GM21390 (cell line): ENCODE results near the gene ASAP3.

ENCODE experiments used
- ATAC-seq: cut with Tn5 transposase; IDR thresholded peaks from one replicate; pipeline ENCODE4 v1.9.1; 2021; ENCODE audit not compliant: unreplicated experiment

The ASAP3 gene

DNA sequence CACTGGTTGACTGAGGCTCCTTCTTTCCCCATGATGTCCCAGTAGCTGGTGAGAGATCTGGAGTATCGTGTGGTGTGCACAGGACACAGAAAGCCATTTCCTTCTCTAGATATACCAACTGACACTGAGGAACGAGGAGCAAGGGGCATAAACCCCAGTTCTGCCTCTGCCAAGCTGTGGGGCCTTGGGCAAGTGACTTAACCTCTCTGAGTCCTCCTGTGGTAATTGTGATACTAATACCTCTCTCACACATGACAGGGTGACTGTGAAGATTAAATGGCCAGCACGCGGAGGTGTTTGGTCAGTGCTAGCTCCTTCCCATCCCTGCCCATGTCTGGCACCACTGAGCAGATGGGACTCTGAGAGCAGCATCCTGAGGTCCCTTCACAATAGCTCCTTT is 33.1 kb downstream of the ASAP3 start:
- no peak for ATAC-seq

DNA sequence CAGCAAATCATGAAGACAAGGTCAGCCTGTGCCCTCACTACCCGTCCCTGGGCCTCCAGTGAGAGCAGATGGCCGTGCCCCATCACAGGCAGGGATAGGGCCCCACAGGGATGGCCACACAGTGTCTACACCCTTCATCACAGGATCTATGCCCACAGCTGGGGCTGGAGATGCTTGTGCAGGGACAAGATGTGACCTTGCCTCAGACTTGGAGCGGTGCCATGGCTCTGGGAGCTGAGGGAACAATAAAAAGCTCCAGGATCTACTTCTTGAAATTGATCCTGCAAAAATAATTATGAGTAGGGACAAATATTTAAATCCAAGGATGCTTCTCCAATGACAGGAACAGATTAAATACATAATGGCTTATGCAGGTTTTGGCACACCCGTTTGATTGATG is 34.0 kb downstream of the ASAP3 start:
- ATAC-seq, result no peak

DNA sequence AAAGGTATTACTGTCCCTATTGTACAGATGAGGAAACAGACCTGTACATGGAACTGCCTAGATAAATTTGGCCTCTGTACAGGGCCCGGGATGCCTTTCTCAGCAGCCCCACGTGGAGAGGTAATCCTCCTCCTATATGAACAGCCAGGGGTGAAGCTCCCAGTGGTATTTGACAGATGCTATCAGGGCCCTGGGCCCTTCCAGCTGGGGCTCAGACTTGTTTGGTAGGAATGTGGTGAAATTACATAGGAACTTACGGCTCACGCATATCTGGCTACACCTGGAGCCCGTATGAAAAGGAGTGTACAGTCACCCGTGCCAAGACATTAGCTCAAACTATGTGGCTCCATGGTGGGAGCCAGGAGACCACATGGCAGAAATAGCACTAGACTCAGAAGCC is 34.7 kb downstream of the ASAP3 start:
- ATAC-seq, result no peak

DNA sequence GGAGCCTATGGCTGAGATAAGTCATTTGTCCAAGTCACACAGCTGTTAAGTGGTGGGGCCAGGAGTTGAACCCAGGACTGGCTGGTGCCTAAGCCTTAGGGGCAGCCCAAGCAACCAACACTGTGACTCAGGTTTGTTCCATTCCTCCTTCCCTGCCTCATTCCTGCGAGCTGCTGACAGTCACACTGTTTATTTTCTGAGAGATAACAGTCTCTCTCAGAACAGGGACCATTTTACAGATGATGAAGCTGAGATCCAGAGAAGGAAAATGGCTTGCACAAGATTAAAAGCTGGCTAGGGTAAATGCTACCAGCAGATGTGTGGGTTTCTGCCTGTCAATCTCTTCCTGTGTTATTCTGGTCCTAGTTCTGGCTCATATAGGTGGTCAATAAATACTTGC is 35.1 kb downstream of the ASAP3 start:
- ATAC-seq, result no peak

DNA sequence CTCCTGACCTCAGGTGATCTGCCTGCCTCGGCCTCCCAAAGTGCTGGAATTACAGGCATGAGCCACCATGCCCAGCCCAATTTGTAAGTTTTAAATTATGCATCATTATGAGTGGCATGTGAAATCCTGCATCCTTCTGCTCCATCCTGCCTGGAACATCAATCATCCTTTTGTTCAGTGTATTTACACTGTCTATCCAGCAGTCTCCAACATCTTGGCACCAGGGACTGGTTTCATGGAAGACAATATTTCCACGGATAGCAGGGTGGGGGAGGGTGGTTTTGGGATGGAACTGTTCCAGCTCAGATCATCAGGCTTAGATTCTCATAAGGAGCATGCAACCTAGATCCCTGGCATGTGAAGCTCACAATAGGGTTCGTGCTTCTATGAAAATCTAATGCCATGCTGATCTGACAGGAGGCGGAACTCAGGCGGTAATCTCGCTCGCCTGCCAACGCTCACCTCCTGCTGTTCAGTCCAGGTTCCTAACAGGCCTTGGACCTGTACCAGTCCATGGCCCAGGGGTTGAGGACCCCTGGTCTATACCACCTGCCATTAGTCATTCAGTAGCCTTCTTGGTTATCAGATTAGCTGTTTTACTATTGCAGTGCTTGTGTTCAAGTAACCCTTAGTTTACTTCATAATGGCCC is 37.2 kb downstream of the ASAP3 start:
- ATAC-seq, result no peak

DNA sequence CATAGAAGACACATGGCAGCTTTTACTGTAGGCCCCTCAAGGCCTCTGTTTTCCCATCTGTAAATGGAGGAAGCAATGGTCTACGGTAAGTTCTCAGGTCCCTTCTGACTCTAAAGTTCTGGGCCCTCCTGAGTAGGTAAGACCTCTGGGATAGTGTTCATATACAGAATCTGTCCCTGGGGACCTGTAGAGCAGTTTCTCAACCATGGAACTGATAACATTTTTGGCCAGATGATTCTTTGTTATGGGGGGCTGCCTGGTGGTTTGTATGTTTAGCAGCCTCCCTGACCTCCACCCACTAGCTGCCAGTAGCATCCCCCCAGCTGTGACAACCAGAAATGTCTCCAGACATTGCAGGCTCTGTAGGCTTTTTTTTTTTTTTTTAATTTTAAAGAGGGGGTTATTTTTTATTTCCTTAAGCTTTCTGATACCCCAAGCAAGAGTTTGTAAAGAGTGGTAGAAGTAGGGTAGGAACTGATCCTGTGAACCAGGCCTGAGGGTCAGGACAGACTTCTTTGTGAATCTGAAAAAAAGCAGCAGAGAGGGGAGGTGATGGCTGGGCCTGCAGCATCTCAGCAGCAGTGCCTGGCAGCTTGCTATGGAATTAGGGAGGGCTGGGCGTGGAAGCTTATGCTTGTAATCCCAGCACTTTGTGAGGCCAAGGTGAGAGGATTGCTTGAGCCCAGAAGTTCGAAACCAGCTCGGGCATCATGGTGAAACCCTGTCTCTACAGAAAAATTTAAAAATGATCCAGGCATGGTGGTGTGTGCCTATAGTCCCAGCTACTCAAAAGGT is 39.2 kb downstream of the ASAP3 start:
- no peak for ATAC-seq

DNA sequence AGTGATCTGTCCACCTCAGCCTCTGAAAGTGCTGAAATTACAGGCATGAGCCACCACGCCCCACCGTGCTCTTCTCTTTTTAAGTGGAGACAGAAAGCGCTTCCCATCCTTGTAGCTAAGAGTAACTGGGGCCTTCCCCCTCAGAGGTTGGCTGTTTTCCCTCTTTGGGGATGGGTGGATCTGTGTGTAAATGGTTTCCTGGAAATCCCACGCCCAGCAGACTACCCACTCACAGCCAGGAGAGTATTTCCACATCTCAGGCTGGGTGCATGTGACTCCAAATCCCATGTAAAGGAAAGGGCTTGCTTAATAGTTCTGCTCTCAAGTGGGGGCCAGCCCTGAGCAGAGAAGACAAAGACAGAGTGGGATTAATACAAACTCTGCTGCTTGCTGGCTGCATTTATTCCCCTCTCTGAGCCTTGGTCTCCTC is 39.9 kb downstream of the ASAP3 start:
- no peak for ATAC-seq

DNA sequence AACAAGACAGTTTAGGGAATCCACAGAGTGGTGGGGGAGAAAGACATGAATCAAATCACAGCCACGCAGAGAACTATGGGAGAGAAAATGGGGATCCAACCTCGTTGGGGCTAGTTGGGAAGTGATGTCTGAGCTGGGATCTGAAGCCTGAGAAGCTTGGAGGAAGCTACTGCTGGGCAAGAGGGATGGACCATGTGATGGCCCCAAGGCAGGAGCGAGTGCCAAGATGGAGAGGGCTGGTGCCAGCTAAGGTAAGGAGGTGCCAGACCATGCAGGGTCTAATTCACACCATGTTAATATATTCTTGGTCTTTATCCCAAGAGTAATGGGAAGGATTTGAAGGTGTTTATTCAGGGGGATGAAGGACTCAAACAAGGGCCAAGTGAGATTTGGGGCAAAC is 41.2 kb downstream of the ASAP3 start:
- no peak for ATAC-seq

DNA sequence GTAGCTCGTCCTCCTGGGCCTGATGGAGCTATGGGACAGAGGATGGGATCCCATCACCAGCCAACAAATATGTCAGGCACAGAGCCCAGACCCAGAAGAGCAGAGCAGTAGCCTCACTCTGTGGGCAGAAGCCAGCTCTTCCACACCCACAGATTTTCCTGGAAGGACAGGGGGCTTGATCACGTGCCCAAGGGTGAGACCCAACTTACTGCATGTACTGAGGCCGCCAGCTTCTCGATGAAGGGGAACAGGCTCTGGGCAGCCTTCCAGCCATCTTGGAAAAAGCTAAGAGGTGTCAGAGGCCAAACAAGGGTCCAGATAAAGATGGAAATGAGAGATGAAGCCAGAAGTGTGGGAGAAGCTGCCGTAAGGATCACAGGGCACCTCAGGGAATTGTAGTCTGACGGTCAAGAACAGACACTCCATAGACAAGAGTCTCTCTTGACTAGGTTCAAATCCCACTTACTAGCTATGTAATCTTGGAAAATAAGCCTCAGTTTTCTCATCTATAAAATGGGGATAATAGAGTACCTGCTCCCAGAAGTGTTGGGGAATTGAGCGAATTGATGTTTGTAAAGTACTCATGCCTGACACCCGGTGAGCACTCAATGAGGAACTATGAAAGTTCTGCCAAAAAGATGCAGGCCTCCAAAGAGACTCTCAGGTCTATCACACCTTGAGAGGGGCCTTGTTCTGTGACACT is 42.4 kb downstream of the ASAP3 start:
- no peak for ATAC-seq

DNA sequence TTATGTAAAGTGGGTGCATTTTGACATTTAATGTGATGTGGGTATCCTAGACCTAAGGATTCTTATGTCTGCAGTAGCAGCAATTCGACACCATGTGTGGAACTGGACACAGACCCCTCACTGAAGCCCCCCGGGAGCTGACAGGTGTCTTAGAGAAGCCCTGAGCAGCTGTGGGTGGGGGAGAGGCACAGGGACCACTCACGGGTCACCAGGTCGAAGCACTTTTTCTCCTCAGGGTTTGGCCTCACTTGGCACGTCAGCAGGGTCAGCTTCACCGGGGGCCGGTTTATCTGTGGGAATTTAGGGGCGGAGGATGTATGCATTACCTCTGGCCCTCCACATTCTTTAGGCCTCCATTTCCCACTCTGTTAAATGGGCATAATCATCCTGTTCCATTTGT is 45.4 kb downstream of the ASAP3 start:
- ATAC-seq, result no peak

DNA sequence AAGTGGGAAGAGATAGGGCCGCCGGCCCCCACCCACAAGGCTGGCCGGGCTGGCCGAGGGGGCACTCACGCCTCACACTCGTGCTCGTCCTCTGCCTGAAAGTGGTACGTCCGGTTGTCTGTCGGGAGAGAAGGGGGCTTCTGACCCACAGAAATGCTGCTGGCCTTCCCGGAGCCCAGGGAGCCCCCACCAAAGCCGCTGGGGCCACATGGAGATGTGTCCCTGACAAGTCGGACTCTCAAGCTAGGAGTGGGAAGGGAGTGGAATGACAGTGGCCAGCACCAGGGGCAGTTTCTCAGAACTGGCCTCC is 46.7 kb downstream of the ASAP3 start:
- no peak for ATAC-seq

DNA sequence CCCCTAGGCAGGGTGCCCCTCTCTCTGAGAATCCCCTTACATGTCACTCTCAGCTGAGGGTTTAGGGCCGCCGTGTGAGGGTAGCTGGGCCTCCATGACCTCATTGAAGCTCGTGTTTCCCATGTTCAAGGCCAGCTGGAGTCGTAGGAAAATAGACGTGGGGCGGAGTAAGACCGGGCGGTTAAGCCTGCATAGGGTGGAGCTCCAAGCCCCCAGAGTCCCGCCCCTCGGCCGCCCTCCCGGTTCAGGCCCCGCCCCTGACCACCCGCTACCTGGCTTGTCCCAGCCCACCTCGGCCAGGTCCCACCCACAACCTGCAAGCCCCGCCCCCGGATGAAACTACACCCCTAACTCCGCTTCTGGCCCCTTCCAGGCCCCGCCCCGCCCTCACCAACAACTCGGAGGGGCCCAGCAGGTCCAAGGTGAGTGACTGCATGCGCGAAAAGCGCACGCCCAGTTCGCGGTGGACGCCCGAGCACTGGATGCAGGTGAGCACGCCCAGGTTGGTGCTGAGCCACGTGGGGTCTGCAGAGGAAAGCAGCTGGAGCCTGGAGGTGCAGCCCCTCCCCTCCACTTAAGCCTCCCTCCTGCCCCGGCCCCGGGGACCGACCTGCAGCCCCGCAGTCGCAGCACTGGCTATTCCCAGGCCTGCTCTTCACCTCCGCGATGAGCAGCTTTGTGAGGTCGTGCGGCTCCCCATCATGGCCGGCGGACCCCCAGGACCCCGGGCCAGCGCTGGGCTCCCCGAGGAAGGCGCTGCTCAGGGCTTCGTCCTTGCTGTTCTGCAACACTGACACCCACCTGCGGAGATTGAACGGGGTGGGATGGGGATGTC is 47.2 kb downstream of the ASAP3 start:
- ATAC-seq, result no peak

DNA sequence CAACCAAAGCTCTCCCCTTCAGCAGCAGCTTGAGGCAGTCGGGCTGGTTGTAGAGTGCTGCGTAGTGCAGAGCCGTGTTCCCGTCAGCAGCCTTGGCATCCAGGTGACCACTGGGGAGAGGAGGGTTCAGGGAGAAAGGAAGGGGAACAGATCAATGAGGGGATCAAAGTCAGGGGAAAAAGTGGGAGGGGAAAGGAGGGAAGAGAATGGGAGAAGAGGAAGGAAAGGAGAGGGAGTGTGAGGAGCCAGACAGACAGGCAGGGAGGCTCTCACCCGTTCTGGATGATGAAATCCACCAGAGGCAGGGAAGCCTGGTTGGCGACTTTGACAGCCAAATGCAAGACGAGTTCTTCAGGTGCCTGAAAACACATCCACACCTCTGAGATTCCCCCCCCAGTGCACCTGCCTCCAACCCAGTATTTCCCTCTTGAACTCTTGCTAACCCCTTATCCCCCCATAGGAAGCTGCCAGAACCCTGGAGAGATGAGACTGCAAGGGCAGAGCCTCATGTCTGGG is 49.7 kb downstream of the ASAP3 start:
- no peak for ATAC-seq

DNA sequence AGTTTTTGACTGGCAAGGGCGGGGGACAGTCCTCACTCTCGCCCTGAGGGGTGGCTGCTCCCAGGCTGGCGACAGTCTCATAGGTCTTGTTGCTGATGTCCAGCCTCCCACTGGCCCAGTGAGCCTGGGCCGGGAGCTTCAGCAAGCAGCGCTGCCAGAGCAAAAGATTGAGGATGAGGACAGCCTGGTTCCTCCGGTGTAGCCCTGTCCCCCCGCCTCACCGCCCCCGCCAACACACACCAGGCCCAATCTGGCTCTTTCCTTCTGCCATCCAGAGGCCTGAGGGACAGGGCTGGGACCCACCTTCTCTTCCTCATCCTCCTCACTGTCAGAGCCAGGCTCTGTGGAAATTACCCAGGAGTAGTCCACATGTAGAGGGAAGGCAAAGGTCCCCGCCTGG is 50.9 kb downstream of the ASAP3 start:
- no peak for ATAC-seq

DNA sequence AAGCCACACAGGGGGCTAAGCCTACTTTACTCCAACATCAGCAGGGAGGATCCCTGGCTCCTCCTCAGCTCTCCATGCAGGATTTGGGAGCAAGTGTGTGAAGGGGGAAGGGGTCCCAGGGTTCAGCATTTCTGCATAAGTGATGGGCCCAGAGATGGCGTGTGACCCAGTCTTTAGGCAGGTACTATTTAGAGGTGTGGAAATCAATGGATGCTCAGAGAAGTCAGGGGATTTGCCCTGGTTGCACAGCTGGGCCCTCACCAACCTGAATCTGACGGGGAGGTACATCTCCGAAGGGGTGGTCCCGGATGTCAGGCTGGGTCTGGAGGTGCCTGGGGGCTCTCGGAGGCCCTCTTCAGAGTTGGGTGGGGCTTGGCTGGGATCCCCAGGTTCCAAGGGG is 52.5 kb downstream of the ASAP3 start:
- no peak for ATAC-seq

DNA sequence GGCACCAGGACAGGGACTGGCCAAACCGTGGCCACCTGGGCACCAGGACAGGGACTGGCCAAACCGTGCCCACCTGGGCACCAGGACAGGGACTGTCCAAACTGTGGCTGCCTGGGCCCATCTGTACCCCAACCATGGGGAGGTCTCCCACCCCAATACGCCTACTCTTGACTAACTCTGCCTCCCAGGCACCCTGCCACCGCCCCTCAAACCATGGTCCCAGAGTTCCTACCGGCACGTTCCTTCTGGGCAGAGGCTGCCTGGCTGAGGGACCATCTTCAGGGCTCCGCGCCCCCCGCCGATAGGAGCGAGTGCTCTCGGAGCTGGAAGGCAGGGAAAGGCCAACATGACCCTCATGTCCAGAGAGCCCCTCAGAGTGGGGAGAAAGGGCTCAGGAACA is 53.2 kb downstream of the ASAP3 start:
- ATAC-seq, result no peak

DNA sequence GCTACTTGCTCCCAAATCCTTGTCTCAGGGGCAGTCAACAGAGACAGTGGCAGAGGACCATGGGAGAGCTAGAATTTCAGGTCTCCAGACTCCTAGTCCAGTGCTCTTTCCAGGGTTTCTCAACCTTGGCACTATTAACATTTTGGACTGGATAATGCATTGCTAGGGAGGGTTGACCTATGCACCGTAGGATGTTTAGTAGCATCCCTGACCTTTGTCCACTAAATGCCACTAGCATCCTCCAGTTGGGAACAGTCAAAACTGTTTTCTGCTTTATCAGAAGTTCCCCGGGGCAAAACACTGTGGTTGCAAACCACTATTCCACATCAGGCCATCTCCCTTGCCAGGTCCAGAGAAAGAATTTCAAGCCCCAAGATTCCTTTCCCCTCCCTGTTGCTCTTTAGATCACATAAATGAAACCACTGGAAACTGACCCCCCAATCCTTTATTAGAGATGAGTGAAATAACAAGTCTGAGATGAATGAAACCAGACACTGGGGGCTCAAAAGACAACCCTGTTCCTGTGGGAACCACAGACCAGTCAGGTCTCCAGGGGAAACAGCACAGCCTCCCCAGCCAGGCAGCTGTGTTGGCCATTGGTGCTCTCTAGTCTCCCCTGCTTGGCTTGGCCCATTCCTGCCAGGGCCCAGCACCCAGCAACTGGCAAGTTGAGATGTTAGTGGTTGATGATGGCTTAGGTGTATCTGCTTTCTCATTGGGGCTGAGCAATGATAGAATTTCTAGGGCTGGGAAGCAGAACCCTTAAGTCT is 55.7 kb downstream of the ASAP3 start:
- no peak for ATAC-seq

DNA sequence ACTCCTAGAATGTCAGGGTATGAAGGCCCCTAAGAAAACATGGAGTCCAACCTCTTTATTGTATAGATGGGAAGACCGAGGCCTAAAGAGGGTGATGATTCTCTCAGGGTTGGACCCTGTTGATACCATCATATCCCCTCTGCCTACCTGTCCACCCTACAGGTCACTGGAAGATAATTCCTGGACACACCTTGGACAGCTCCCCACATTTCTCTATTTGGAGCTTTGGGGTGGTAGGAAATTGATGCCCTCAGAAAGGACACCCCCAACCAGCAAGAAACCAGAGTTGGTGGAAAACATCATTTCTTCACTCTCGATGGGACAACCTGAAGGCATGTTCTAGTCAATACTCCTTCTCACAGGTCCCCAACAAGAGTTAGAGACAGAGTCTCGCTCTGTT is 56.4 kb downstream of the ASAP3 start:
- ATAC-seq, result no peak

DNA sequence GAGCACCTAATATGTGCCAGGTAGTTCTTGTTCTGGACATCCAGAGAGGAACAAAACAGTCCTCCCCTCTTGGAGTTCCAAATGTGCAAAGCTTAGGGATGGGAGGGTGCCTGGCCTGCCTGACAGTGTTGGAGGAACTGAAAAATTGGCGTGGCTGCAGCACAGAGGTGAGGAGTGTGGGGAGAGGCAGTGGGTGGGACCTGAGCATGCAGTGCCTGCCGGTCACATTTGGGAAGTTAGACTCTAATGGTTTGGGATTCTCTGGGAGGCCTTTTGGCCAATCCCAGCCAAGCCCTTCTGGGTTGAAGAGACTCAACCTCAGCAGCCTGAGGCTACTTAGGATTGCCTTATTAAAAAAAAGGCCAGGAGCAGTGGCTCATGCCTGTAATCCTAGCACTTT is 57.2 kb downstream of the ASAP3 start:
- no peak for ATAC-seq

DNA sequence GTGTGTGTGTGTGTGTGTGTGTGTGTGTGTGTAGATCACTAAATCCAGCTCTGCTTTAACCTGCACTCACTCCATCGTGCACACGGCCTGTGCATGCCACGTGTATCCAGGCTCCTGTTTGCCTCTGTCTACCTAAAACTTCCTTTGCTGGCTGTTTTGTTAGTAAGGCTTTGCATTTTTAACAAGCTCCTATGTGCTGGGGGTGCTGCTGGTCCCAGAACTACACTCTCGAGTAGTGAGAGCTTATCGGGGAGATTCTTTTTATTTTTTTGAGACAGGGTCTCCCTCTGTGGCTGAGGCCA is 58.8 kb downstream of the ASAP3 start:
- no peak for ATAC-seq
